HG02588 (cell line): ENCODE measurements around the gene COL6A6.

Experiments used
- ATAC-seq: cut with Tn5 transposase; IDR thresholded peaks from one replicate; pipeline ENCODE4 v1.9.1; 2021; ENCODE audit warnings: mild to moderate bottlenecking, moderate library complexity; ENCODE audit not compliant: unreplicated experiment

The COL6A6 gene, protein sequence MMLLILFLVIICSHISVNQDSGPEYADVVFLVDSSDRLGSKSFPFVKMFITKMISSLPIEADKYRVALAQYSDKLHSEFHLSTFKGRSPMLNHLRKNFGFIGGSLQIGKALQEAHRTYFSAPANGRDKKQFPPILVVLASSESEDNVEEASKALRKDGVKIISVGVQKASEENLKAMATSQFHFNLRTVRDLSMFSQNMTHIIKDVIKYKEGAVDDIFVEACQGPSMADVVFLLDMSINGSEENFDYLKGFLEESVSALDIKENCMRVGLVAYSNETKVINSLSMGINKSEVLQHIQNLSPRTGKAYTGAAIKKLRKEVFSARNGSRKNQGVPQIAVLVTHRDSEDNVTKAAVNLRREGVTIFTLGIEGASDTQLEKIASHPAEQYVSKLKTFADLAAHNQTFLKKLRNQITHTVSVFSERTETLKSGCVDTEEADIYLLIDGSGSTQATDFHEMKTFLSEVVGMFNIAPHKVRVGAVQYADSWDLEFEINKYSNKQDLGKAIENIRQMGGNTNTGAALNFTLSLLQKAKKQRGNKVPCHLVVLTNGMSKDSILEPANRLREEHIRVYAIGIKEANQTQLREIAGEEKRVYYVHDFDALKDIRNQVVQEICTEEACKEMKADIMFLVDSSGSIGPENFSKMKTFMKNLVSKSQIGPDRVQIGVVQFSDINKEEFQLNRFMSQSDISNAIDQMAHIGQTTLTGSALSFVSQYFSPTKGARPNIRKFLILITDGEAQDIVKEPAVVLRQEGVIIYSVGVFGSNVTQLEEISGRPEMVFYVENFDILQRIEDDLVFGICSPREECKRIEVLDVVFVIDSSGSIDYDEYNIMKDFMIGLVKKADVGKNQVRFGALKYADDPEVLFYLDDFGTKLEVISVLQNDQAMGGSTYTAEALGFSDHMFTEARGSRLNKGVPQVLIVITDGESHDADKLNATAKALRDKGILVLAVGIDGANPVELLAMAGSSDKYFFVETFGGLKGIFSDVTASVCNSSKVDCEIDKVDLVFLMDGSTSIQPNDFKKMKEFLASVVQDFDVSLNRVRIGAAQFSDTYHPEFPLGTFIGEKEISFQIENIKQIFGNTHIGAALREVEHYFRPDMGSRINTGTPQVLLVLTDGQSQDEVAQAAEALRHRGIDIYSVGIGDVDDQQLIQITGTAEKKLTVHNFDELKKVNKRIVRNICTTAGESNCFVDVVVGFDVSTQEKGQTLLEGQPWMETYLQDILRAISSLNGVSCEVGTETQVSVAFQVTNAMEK (N-terminal part only)

DNA sequence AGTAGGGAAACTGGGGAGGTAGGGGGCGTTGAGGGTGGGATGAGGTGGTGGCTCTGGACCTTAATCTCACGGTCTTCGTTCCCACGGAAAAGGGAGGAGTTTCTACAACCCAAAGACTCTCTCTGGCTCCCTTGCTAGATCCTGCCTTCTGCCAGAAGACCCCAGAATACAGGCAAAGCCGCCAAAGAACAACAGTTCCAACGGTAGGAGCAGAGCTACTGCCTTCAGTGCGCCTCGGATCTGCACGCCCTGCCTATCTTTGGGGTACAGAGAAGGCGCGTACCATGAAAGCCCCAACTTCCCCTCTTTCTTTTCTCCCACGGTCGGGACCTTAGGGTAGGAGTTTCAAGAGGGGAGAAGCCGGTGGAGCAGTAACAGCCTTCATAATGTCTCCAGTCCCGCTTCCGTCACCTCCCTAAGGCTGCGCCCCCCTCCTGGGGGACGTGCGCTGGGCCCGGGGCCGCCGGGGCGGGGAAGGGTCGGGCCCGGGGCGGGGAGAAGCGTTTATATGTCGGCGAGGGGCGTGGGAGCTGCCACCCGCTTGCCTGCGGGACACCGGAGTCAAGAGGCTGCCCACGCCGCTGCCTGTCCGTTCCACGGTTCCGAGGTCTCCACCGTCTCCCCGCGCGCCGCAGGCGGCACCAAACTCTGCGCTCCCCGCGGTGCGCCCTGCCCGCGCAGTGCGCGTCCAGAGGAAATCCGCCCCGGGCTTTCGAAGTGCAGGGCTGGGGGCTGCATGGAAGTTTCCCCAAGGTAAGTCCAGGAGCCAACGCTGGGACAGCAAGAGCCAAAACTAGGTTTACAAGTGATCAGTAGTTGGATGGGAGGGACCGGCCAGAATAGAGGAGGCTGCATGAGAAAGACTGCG, at the start of gene COL6A6:
TSS of gene COL6A6 (plus strand) at position 533 of the 868 bp plus-strand sequence. CDS start 43,188 bp downstream, outside the sequence.
- no peak for ATAC-seq

DNA sequence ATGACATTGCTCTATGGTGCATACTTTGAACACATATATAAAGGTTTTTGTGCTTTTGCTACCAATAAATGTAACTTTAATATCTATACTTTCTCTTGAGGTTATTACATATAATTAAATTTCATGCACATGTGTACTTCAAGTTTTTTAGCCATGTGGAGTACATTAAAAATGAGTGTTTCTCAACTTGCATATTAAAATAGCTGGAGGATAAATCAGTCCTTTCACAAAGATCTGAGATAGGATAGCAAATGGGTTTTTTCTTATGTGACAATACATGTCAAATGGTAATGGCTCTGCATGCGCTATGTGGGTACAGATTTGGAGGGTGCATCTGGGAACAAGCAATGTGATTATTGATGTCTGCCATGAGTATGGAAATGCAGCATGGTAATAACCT, 48.7 kb upstream of the COL6A6 start:
- ATAC-seq: no peak

DNA sequence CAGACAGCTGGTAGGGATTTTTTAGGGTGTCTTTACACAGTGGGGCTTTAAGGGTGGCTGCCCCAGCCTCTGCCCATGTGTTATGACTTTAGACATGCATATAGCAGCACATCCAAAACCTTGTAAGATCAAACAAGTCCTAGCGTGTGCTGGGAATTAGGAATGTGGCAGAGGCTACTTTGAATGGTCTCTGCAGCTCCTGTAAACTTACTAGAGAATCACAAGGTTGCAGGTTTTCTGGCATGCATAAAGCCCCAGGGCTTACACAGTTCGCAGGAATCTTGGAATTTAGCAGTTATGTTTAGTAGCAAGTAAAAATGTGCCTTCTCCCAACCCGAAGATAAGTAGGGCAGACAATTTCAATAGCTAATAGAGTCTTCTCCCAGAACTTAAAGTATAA, 46.9 kb upstream of the COL6A6 start:
- no peak for ATAC-seq

DNA sequence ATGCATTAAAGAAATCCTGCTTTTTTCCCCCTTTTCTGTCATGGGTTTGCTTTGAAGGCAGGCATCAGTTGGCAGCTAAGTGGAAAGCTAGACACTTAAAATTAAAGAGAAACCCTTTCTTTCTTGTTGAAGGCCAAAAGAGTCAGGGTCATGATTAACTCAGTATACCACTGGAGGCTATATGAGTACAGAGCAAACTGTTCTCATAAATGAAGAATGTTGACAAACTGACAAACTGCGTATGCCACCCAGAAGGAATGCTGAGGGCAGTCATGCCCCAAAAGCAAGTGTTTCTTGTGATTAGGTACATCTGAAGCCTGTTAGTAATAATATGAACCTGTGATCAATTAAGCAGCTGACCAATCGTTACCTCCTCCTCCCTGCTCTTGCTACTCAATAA, 43.6 kb upstream of the COL6A6 start:
- no peak for ATAC-seq

DNA sequence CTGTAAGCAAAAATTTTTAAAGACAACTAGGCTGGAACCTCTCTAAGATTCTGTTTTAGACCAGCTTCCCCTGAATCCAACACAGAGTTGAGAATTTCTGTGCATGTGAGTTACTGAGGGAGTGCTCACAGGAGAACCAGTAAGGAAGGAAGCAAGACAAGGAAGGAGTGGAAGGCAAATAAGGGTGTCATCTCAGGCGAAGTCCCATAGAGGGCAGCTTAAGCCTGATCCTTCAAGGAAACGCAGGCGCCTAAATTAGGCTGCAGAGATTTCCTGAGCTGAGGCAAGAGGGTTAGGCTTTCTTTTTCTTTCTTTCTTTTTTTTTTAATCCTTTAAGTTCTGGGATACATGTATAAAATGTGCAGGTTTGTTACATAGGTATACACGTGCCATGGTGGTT, 36.2 kb upstream of the COL6A6 start:
- ATAC-seq: no peak

DNA sequence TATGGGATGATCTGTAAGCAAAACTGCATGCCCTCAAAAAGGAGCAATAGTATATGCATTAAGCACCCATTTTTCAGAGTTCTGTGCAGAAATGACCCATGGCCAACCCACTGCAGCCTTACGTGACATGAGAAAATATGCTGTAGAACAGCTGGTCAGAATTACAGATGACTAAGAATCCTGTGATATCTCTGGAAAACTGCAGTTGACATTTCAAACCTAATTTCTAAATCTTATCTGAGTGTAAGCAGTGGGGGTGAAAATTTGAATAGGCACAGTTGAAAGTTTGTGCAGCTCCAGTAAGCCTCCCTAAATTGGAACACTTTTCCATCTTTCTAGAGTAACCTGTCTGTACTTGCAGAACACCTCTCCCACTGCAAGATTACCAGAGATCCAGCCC, 28.7 kb upstream of the COL6A6 start:
- ATAC-seq: no peak

DNA sequence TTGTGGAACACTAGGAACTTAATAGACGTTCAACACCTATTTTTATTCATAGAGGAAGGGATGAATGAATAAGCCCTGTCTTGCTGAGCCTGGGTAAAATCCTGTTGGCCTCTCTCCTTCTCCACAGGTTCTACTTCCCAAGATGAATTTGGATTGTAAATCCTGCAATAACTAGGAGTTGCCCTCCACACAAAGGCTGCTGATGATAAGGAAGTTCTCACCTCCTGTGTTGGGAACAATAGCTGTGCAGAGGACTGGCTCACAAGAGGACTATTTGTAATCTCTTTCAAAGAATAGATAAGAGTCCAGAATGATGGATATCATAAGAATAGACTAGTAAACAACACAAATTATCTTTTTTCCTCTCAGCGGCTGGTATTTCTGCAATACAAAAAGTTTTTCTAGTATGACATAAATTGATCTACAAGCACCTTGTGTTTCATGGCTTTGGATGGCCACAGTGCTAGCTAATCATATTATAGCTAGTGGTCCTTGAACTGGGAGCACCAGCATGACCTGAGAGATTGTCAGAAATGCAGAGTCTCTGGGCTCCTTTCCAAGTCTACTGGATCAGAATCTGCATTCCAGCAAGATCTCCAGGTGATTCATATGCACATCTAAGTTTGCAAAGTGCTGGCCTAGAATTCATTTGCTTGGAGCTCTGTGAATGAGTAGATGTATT, 28.1 kb upstream of the COL6A6 start:
- ATAC-seq: no peak

DNA sequence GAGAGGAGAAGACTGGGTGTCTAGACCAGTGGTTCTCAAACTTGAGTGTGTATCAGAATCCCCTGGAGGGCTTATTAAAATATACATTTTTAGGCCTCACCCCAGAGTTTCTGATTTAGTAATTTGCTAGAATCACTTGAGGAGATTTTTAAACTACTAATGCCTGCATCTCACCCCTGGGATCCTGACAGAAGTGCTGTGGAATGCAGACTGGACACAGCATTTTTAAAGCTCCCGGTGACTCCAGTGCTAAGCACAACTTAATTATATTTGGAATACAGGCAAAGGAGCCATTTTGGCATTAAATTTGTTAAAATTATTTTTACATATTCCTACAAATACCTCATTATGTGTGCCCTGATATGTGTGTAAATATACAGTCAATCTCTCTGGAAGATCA, 26.7 kb upstream of the COL6A6 start:
- no peak for ATAC-seq

DNA sequence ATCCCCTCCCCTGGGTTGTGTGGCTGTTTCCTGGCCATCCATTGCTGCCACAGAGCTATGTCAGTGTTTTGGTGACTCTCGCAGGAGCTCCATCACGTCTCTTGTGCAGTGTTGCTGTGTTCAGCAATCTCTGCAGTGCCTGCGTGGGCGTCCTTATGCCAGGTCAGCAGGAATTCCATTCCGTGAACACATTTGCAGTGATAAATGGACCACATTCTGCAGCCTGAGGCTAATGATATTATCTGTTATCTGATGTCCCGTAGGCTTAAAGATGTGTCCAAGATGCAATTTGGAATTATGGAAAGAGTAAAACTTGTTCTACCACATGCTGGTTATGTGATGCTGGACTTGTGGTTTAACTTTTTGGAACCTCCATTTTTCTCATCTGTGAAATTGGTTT, 25.5 kb upstream of the COL6A6 start:
- ATAC-seq: no peak

DNA sequence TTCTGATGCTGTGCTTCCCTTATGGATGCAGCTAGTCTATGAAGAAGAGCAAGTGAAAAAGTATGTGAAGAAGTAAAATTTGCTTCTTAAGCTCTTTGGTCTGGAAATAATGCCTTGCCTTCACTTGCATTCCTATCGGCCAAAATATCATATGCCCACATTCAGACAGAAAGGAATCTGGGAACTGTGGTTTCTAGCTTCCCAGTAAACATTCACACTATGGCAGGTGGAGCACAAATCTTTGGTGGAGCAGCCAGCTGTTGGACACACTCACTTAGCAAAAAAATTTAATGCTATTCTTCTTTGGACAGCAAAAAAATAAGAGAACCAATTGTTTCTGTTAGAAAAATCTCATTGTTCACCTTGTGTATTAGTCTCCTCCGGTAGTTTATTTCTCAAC, 12.3 kb upstream of the COL6A6 start:
- ATAC-seq: no peak

DNA sequence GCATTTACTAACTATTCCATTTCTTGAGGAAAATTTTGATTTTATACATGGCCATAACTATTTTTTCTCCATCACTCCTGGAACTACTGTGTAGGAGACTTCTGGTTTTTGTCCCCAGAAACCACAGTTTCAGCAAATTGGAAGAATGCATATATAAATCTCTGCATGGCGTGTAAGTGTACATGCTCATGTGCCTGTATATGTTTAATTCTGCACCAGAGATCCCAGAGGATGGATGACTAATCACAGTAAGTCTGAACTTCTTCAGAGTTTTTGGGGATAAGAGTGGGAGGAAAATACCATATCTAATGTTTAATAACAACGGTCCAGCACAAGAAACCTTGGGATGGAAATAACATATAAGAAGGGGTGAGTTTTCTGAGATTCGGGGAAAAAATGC, 10.9 kb upstream of the COL6A6 start:
- ATAC-seq: no peak

DNA sequence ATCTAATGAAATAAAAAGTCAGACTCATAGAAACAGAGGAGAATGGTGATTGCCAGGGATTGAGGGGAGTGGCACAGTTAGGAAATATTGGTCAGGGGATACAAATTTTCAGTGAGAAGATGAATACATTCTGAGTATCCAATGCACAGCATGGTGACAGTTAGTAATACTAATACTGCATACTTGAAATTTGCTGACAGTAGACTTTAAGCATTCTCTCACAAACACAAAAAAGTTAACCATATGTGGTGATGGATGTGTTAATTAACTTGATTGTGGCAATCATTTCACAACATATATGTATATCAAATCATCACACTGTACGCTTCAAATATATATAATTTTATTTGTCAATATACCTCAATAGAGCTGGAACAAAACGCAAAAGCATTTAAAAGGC, 9.2 kb upstream of the COL6A6 start:
- ATAC-seq: no peak

DNA sequence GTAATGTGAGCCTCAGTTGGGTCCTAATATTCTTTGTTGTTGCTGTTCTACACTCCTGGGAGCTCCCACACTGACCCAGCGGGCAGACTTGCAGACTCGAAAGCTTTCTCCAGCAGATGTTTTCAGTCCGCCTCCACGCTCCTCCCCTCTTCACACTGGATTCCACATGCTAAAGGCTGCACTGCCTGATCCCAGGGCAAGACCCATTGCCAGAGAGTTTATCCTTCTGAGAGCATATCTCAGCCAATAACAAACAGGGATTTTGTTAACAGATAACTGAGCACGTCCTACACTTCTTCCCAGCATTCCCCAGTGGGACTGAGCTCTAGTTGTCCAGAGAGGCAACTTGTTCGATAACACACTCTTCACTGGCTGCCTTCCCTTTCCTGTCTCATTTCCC, 8.0 kb upstream of the COL6A6 start:
- no peak for ATAC-seq

DNA sequence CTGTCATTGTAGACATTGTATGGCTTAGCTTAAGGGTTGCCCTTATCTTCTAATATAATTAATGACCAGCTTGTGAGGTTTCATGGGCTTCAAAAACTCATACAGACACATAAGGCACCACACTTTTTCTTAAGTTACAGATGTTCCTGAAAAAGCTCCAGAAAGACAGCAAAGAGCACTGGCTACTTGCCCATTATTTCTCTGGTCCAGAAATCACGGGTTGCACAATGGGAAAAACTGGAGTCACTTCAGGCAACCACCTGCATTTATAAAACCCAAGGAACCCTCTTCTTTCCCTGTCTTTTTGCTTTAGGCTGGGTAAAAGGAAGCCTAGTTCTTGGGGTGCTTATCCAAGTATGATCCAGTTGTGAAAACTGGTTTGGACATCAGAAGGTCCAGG, 2.3 kb upstream of the COL6A6 start:
- no peak for ATAC-seq

DNA sequence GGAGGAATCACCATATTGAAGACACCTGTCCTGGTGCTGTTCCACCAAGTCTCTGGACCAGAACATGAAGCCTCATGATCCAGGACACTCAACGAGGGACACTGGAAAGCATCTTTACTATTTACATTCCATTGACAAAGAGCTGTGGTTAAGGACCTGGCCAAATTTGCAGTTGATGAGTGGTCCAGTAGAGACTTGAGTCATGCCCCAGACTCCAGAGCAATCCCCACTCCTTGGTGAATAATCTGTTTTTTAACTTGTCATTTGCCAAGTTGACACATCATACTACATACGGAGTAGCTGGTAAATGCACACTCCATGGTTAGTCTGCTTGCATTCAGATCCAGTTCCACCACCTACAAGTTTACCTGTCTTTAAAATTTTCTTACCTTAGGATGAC, 1.2 kb upstream of the COL6A6 start:
- ATAC-seq: no peak

DNA sequence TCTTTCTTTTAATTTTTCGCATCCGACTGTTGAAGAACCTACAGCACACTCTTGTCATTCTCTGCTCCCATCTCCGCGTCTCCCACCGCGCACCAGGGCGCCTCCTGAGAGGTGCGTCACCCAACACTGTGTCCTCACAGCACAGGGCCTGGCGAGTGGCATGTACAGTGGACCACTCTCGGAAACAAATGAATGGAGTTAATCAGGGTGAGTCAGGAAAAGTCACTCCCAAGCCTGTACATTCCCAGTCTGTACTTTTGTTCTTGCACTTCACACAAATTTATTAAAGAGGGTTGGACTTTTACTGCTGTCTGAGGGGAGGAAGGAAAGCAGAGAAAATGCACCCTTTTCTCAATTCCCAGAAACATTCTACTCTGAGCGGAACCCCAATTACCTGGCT, 625 bp downstream of the COL6A6 start:
- no peak for ATAC-seq

DNA sequence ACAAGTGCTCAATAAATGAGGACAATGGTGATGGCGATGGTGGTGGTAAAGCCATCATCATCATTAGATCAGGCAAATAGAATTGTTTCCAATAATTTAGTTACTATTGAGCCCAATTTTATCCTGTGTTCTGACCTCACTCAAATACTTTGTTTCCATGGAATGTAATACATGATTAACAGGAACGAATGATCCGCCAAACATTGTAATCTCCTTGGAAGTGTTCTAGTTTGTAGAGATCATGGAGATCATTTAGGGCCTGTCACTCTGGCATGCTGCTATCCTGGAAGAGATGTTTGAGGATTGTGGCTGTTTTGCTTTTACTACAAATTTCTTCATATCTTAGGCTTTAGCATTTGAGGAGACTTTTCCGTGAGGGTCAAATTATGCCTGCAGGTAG, 2.8 kb downstream of the COL6A6 start:
- no peak for ATAC-seq

DNA sequence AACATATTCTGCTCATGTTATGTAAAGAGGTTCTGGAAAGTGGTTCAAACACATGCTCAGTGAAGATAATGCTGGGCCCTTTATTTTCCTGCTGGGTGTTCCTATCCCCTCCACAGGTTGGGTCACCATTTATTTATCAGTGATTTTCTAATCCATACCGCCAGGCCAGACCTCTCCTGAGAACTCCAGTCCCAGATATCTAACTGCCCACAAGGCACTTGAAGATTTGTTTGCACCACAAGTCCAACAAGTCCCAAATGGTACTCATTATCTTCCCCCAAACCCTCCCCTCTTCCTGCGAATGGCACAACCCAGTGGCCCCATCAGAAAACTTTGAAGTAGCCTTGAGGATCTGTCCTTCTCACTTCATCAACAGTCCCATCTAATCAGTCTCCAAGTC, 5.4 kb downstream of the COL6A6 start:
- ATAC-seq: no peak

DNA sequence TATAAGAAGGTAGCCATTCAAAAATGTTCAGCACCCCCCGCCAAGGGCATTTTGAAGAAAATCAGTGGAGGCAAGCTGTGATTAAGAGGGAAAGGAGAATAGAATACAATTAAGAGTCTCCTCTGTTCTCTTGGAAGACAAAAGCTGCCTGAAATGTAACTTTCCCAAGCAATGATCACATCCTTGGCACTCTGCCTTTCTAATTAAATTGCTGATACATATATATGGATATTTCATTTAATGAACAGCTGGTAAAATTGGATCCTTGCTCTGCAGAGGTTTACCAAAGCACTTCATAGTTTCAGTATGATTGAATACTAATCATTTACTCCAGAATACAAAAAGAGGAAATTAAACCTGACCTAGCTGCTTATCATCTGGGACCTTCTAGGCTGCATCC, 10.4 kb downstream of the COL6A6 start:
- ATAC-seq: no peak

DNA sequence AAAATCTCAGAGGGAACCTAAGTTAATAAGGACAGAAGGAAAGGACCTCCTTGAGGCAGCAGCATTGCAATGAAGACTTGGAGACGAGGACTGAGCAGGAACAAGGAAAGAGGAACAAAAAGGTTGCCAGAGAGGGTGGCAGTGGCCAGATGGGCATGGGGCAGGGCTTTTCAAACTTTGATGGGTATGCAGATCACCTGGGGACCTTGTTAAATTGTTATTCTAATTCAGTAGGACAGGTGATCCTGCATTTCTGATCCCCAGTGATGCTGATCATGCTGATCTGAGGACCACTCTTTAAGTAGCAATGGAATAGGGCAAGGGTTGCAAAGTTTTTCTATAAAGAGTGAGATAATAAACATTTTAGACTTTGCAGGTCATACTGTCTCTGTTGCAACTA, 11.1 kb downstream of the COL6A6 start:
- ATAC-seq: no peak
